Stimulated activated naive CD4-positive, alpha-beta T cell (primary cell): ENCODE results near the gene WSCD2.

Experiments
- DNase-seq, 6 experiments: peaks; one replicate each; lab custom pipeline; 2025; lab: John Stamatoyannopoulos, UW

The WSCD2 gene

GRCh38 chr12:108107293-108107692 is 21.8 kb upstream of the WSCD2 start:
- no peak for DNase-seq

GRCh38 chr12:108109504-108109903 is 19.6 kb upstream of the WSCD2 start:
- no peak for DNase-seq

- no peak for DNase-seq
Observed at GRCh38 chr12:108109954-108110353, 19.1 kb upstream of the WSCD2 start.

DNA sequence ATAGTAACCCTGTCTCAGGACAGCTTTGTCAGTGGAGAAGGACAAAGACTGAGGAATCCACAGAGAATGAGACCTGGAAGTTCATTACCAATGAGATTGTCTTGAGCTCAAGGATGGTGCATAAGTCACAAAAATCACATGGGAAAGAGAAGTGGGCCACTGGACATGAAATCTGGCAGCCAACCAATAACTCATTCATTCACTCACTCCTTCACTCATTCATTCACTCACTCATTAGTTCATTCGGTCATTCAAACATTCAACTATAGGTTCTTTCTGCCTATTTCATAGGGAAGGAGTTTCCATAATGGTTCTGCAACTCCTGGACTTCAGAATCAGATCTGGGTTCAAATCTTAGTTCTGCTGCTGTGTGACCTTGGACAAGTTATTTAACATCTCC is 18.2 kb upstream of the WSCD2 start:
- no peak for DNase-seq

GRCh38 chr12:108112832-108113556 is 16.1 kb upstream of the WSCD2 start:
- DNase-seq = no peak

- no peak for DNase-seq
Observed at GRCh38 chr12:108115123-108116121, 13.7 kb upstream of the WSCD2 start.

DNA sequence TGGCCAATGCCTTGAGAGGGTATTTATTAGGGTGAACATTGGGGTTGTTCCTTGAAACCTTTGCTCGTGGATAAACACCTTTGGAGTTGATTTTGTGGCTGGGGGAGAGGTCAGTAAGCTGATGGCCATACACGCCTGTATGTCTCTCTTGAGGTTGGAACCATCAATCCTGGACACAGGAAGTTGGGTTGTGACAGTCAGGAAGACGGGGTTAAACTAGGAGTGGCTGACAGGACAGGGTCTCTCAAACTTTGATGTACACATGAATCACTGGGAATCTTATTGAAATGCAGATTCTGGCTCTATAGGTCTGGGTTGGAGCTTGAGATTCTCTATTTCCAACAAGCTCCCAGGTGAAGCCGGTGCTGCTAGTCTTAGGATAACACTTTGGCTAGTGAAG is 12.8 kb upstream of the WSCD2 start:
- no peak for DNase-seq

DNA sequence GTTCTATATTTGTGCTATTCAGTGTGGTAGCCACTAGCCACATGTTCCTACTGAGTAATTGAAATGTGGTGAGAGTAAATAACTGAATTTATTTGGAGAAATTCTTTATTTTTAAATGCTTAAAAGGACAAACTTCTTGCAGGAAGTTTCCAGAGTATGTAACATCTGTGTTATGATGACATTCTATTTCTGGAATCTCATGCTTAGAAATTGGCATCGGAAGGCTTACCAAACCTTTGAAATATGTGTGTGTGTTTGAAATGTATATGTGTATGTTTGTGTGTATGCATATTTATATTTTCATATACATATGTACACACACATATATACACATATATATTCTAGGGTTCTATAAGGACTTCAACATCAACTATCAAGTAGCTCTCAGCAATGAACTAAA is 12.4 kb upstream of the WSCD2 start:
- no peak for DNase-seq

DNA sequence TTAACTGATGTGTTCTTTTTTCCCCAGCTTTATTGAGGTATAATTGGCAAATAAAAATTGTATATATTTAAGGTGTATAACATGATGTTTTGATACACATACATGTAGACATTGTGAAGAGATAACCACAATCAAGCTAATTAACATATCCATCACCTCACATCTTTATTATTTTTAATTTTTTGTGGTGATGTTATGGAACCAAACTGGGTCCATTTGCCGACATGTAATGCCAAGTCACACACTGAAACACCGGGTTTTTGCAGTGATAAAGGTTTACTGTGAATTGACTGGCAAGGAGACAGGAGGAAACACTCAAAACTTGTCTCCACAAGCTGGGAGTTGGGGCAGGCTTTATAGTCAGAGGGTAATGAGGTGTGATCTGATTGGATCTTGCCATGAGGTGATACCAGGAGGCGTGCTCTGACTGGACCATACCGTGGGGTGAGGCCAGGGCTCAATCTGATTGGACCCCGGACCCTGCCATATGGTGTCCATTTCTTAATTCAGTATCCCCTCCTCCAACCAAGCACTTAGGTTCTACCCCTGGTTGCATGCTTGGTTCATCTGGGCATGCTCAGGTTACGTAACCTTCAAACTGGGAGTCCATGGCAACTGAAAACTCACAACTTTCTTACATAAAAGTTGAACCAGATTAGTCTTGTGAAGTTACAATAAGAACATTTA is 11.8 kb upstream of the WSCD2 start:
- DNase-seq = no peak

DNA sequence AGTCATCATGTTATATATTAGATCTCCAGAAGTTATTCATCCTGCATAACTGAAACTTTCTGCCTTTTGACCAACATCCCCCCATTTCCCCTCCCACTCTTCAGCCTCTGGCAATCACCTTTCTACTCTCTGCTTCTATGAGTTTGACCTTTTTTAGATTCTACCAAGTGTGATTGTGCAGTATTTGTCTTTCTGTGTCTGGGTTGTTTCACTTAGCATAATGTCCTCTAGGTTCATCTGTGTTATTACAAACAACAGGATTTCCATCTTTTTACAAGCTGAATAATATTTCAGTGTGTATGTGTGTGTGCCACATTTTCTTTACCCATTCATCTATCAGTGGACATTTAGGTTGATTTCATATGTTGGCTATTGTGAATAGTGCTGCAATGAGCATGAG is 11.2 kb upstream of the WSCD2 start:
- DNase-seq = no peak

DNA sequence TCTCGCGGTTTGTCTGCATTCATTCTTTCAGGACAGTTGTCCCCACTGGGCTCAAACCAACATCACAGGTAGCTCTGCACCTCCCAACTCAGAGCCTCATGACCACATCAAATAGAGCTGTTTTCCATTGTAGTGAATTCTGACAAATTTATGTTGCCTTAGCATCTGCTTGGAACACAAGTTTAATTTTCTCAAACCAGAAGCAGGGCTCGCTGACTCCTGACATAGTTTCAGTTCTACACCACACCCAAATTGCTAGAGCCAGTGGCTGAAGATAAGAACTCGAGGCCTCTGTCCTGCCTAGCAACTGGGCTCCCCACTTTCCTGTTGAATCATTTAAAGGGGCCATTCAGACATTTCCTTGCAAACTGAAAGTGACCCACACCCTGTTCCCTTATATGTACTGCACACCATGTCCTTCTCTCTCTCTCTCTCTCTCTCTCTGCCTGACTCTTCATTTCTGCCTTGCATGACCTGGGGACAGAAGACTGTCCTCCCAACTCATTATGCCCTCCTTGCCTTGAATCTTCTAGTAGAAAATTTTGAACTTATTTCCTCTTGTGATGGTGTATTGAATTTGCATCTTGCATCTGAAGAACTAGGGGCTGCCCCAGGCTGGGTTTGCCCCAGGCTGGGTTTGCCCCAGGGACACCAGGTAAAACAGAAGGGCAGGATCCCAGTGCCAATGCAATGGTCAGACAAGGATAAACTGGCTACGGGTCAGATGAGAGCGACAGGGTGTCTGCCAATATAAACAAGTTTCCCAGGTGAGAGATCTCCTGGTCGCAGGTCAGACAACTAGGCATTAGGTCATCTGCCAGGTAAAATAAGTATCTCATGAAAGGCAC is 9.7 kb upstream of the WSCD2 start:
- DNase-seq = no peak

DNA sequence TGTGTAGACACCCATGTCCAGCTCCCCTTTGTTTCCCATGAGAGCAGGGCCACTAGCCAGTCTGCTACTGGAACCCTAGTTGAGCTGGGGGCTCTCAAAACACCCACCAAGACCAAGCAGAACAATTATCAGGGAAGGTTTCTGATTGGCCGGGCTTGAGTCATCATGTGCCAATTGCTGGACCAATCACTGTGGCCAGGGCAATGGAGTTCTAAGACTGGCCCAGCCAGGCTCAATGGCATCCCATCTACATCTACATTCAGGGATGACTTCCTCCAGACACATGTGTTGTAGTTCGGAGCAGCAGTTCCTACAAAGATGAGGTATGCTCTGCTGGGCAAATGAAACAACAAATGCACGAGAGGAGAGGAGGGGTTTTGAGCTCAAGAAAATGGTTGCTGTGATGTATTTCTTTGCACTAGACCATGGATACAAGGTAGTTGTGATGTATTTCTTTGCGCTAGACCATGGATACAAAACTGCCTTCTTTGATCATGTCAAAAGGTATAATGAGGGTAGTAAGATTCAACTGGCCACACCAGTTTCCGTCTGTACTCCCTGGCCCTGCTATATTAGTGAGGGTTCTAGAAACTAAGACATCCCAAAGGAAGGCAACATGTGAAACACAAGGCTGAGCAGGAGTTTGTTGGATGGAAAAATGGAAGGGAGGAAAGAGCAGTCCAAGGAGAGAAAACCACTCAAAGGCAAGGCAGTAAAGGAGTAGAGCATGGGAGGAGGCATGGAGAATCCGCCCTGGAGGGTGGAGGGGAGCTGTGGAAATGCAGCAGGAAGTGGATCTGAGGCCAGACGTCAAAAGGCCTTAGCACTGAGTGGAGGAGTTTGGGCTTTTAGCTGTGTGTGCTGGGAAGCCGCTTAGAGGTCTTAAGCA is 8.9 kb upstream of the WSCD2 start:
- DNase-seq = no peak

DNA sequence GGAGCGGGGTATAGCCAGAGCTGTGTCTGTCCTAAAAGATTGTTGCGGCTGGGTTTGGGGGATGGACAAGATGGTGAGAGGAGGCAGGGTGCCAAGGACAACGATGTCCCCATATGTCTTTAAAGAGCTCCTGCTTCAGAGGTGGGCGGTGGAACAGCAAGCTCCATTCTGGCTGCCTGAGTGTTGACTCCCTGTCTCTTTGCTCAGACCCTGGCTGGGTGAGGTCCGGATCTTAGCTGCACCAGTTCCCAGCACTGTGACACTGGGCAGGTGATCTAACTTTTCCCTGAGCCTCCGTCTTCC is 8.3 kb upstream of the WSCD2 start:
- DNase-seq = no peak

GRCh38 chr12:108121320-108121719 is 7.8 kb upstream of the WSCD2 start:
- DNase-seq = no peak

DNA sequence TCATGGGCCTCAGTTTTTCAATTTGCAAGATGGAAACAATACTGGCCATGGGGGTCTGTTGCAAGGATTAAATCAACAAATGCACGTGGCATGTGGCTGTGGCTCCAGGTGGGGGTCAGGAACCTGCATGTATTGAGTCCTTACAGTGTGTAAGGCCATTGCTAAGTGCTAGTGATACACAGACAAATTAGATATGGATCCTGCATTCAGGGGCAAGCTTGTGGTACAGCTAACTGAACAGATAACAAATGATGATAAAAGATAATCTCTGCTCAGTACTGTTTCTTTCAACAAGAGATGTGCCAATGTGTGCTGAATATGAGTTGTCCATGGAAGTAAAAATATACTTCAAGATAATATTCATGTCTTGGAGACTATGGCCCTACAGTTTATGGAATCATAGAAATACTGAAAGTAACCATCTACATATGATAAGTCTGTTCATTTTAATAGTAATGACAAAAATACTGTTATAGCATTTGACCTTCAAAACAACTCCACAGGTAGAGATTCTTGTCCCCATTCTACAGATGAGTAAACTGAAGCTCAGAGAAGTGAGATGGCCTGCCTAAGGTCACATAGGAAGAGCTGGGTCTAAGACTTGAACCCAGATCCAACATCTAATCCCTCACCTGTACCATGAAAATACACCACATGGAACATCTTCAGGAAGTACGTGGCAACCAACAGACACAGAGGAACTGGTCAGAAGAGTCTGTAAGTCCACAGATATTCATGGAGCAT is 7.2 kb upstream of the WSCD2 start:
- DNase-seq = no peak

DNA sequence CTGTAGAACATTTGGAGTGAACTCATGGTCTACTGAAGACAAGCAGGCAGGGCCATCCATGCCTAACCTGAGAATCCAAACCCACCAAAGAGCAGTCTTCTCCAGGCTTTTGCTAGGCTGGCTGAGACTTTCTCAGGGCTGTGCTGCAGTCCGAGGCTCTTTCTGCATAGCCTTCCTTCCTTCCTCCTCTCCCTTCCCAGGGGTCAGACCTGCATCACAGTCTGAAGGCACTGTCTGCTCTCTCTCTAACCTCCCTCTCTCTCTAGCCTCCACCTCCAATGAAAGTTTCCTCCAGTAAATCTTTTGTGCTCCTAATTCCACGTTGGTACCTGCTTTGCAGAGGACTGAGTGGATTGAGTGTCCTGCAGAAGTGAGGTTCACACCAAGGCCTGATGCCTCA is 6.4 kb upstream of the WSCD2 start:
- no peak for DNase-seq

DNA sequence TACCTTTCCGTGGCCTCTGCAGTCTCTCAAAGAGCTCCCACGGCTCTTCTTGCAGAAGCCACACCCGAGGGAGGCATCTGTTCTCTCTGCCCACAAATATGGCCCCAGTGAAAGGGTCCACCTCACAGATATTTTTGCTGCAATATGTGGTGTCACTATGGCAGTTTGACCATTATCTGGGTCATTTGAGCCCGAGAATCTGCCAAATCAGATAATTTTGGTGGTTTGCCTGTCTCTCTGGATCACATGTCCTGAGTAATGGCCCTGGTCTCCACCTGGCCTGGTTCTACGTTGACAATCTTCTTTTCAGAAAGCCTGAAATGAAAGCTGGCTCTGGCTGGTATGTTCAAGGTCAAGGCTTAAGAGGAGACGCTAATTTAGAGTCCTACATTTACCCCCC is 5.7 kb upstream of the WSCD2 start:
- no peak for DNase-seq

GRCh38 chr12:108125073-108125472 is 4.0 kb upstream of the WSCD2 start:
- DNase-seq = no peak

DNA sequence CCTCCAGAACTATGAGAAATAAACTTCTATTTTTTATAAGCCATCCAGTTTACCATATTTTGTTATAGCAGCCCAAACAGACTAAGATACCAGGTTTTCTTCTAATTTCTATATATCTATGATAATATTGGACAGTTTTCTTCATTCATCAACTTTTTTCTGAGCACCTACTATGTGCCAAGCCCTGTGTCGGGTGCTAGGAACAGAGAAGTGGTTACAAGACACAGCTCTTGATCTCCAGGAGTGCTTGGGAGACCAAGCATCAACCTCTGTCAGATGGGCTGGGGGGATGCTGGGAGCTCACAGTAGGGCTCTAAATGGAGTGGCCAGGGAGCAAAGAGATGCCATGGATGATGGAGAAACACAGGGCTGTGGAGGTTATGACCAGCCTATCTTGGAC is 2.9 kb upstream of the WSCD2 start:
- no peak for DNase-seq

GRCh38 chr12:108126990-108127501 is 2.0 kb upstream of the WSCD2 start:
- DNase-seq = no peak
